NCI-H1048 (cell line): ENCODE measurements around the gene BRAT1.

Experiments used
- DNase-seq: peaks from one replicate; lab custom pipeline; 2025; lab: John Stamatoyannopoulos, UW

Gene BRAT1

DNA sequence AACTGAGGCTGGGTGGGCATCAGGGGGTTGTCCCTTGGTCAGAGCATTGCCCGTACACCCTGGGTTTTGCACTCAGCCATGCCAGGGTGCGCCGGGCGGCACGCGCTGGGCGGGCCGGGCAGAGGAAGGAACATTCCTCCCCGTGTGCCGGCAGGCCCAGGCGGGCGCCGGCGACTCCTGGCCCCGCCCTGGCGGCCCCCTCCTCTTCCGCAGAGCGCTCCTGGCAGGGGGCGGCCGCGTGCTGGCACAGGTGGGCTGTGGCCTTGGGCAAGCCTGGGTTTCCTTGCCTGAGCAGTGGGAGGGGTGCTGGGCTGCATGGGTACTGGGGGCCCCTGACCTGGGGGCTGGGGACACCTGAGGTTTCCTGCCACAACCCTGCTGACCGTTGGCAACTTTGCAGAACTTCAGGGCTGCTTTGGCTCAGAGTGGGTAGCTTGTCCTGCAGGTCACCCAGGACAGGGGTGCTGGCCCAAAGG is 31.8 kb downstream of the BRAT1 start:
- DNase-seq, result no peak

DNA sequence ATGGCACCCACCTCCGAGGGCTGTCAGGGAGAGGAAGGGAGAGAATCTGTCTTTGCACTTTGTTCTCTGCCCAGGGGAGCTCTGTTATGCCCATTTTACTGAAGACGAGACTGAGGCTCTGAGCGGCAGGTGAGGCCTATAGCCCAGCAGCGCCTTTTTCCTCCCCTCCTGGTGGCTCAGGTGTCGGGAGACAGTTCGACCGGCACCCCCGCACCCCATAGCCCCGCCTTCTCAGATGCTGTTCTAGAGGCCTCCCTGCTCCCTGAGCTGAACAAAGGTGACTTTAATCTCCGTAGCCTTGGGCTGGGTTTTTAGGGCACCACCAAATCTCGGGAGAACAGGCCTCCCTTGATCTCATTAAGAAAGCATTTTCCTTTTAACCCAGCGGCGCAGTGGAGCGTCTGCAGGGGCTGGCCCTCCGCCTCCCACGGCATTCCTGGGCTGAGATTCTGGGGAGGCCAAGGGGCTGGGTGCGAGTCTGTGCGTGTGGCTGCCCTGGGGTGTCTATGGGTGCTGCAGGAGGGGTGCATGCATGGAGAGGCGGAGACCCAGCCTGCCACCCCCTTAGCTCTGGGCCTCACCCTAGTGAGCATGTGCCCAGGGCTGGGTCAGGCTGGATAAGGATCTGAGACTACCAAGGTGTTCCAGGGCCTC is 32.4 kb downstream of the BRAT1 start:
- DNase-seq, result no peak

DNA sequence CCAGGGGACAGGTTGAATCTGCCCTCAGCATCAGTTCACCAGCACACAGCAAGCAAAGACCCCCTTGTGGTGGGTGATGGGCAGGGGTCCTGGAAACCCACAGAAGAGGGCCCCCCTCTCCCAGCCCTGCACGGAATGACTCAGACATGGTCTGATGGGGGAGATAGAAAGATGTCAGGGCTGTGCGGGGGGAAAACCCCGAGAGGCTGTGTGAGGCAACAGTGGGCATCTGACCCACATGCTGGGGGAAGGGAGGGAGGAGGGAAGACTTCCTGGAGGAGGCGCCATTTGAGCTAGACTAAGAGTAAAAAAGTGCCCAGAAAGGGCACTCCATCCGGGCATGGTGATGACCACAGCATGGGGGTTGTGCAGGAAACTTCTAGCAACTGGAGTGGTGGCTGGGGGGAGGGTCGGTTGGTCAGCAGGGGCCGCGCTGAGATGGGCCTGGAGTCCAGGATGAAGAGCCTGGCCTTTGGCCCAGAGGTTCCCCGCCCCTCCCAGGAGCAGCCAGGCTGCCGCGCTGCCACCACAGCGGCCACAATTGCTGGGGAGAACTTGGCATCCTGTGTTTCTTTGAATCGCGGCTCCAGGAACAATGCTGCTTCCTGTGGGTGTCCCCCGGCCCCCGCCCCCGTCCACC is 33.3 kb downstream of the BRAT1 start:
- no peak for DNase-seq

DNA sequence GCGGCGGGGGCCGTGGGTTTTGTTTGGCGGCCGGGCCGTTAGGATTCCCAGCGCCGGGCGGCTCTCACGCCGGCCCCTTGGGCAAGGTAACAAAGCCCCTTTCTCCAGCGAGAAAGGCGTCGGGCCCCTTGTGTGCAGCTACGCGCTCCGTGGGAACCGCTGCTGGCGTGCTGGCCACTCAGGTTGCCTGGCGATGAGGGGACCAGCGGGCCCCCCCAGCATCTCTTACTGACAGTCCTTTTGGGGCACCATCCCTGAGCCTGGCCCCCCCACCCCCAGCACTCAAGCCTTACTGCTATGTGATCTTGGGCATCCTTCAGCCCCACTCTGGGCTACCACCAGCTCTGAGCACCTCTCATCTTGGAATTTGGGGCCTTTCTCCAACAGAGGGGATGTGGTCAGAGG is 34.0 kb downstream of the BRAT1 start:
- no peak for DNase-seq

DNA sequence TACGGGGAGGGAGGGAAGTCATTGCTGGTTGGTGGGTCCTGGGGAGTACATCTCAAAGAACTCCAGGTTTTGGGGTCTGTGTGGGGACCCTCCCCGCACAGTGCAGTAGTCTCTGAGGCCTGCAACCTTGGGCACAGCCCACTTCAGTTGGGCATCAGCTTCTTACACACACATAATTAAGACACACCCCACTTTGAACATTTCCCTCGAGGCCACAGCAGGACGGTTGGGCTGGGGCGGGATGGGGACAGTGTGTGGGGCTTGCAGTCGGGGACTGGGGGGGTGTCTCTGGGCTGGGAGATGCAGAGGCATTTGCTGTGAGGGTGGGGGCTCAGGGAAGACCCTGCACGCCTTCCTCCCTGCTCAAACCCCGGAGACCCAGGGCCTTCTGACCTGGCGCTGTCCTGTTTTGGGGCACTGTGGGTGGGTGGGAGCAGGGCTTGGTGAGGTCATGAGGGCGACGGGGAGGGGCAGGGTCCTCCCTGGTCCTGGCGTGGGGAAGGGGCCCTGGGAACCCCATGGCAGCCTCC is 34.5 kb downstream of the BRAT1 start:
- DNase-seq, result no peak

DNA sequence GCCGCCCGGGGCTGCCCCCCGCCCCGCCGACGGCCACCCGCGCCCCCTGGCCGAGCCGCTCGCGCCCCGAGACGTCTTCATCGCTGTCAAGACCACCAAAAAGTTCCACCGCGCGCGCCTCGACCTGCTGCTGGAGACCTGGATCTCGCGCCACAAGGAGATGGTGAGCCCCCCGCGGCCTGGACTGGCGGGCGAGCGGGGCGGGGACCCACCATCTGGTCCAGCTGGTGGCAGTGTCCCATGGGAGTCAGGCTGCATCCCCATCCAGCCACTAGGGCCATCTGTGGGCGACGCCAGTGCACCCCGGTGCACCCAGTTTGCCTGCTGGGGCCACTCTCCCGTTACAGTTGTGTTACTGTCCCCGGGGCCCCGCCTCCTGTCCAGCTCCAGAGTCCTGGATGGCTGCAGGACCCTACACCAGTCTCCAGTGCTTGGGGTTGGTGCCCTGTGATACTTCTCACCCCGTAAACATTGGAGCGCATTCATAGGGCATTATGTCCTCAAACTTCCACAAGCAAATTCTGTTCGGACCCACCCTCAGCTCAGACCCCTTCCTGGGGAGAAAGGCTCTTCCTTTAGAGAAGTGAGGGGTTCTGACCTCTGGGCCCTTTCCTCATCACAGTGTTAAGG is 35.1 kb downstream of the BRAT1 start:
- no peak for DNase-seq

DNA sequence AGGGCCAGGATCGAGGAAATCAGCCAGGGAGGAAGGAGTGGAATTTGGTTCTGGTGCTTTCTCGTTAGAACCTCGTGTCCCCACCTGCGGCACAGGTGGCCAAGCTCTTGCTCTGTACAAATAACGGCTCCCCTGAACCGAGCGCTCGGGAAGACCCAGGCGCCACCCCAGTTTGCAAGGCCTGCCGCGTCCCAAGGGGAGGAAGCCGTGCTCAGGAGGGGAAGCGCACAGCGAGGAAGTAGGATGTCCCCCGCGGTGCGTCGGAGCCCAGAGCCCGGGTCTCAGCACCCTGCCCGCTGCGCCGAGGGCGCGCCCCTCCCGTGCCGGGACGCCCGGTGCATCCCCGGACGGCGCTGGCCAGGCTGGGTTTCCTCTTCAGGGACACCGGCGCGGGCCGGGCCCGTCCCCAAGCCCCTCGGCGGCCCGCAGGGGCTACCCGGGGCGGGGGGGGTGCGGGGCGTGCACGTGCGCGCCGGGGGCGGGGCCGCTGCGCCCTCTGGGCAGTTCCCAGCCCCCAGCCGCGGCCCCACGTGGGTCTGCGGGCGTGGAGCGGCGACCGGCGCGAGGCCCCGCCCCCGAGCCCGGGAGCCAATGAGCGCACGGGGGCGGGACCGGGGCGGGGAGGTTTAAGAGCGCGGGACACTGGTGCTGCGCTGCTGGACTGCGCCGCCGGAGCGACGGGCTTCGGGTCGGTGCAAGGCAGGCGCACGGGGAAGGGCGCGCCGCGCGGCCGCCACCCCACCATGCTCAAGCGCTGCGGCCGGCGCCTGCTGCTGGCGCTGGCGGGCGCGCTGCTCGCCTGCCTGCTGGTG is 36.0 kb downstream of the BRAT1 start, which contains the start of gene LFNG:
TSS of gene LFNG (plus strand) at position 656 of the 812 bp plus-strand sequence. CDS start at position 744, 88 bp downstream.
- DNase-seq, result peak; percentile 62

DNA sequence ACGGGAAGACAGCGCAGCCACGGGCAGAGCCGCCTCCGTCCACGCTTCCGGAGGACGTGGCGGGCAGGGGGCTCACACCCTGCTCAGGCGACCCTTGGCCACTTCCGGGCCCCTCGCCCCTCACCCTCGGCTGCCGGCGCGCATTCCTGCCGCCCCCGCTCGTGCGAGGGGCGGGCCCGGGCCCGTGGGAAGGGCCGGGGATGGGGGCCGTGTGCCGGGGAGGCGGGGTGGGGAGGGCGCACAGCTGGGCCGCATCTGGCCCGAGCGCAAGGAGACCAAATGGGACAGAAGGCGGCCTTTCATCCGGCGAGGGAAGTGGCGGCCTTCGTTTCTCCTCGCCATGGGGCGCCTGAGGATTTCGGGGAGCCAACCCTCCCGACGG is 36.6 kb downstream of the BRAT1 start:
- no peak for DNase-seq

DNA sequence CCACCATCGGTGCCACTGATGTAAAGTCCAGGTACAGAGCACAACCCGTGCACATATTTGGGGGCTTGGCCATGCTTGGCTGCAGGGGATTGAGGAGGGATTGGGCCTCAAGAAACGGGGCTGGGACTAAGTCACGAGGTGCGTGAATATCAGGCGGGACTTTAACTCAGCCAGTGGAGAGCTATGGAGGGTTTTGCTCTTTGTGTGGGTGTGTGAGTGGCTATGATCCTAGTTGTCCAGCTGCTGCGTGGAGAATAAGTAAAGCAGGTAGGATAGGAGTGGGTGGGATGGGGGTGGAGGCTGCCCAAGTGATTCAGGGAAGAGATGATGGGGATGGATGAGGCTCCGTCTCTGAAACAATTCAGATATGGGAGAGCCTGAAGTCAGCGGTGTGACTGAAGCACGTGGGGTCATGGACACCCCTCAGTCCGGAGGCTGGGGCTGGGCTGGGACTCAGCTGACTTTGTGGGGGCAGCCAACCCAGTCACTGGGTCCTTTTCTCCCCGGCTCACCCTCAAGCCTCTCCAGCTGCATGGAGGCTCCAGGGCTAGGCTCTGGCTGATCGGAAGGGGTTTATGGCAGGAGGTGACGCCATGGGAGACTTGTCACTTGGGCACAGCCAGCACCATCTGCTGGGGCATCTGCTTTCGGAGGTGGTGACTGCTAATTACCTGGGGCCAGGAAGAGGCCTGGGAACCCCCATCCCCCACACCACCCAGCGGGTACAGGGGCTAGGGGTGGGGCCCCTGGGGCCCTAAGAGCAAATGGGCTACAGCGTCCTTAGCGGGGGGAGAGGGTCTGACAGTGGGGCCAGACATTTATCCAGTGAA is 37.4 kb downstream of the BRAT1 start:
- DNase-seq, result no peak

DNA sequence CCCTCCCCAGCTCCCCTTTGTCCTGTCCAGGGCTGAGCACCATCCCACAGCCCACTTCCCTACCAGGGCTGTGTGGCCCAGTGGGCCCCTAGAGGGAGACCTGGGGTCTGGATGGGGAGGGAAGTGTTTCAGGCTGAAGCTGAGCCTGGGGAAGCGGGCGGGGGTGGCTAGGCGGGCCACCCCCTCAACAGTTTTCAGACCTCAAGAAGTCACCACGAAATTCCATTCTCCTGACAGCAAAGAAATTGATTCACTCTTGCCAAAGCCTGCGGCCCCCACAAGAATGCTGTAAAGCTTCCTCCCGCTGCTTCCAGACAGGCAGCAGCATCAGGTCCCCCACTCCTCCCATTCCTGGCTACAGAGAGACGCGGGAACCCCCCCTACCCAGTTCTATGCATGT is 38.3 kb downstream of the BRAT1 start:
- DNase-seq, result no peak

DNA sequence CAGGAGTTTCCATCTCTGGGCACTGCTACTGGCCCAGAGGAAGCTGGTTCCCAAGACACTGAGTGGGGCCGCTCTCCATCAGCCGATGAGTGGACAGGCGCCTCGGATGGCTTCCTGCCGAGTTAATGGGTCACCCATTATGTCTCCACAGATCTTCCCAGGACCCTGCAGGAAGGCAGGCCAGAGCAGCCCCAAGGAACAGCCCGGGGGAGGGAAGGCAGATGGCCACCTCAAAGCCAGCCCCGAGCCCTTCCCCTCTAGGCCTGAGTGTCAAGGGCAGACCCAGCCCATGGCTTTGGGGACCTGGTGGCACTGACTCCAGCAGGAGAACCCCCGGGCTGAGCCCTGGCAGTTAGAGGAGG is 39.1 kb downstream of the BRAT1 start:
- no peak for DNase-seq

DNA sequence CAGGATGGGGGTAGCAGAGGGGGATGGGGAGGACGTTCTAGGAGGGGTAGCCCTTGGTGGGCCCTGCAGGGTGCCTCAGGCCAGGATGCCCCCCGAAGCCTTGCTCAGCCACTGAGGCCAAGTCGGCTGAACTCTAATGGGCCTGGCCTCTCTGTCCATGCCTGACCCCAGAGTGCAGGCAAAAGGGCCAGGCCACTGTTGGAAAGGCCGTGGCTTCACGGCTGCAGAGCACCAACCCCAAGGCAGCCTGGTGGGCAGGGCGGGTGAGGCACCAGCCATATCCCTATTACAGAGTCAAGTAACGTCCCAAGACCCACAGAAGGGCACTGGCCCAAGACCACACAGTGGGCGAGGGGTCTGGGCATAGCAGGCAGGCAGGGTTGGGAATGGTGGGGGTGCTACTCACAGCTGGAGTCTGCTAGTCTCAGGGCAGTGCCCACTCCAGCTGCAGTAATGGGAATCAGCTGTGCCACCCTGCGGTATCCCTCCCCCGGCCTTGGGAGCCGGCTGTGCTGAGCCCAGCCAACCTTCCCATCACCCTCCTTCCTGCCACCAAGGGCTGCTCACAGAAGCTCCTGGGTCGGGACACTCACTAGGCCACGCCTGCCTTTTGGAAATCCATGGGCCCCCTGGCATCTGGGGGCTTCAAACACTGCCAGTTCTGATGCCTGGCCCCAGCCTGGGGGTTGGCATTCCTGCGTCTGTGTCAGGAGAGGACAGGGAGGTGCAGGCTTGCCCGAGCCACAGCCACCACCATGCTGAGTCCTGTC is 39.7 kb downstream of the BRAT1 start:
- no peak for DNase-seq

DNA sequence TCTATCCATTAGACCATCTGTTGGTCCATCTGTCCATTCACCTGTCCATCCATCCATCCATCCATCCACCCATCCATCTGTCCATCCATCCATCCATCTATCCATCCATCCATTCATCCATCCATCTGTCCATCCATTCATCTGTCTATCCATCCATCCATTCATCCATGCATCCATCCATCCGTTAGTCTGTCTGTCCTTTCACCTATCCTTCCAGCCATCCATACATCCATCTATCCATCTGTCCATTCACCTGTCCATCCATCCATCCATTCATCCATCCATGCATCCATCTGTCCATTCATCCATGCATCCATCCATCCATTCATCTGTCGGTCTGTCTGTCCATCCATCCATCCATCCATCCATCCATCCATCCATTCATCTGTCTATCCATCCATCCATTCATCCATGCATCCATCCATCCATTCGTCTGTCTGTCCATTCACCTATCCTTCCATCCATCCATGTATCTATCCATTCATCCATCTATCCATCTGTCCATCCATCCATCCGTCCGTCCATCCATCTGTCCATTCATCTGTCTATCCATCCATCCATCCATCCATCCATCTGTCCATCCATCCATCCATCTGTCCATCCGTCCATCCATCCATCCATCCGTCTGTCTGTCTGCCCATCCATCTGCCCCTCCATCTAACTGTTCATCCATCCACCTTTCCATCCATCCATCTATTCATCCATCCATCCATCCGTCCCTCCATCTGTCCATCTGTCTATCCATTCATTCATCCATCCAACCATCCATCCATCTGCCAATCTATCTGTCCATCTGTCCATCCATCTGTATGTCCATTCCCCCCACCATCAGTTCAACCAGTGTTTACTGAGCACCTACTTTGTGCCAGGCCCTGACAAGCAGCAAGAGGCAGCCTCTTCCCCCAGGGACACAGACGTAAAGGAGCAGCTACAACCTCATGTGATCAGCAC is 40.6 kb downstream of the BRAT1 start:
- DNase-seq, result no peak

DNA sequence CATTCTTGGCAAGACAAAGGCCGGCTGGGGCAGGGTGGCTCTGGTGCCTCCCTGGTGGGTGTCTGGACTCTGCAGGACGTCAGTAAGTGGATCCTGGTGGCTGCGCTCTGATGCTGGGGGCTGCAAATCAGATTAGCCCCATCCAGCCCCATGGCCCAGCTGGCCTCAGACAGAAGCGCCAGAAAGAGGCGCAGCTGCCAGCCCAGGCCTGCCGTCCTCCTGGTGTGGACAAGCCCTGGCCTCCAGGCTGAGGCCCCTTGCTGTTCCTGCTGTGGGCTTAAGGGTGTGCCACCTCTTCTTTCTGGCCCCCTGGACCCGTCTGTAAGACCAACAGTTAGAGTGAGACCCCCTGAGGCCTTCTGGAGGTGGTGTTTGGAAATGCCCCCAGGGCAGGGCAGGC is 41.6 kb downstream of the BRAT1 start:
- no peak for DNase-seq

DNA sequence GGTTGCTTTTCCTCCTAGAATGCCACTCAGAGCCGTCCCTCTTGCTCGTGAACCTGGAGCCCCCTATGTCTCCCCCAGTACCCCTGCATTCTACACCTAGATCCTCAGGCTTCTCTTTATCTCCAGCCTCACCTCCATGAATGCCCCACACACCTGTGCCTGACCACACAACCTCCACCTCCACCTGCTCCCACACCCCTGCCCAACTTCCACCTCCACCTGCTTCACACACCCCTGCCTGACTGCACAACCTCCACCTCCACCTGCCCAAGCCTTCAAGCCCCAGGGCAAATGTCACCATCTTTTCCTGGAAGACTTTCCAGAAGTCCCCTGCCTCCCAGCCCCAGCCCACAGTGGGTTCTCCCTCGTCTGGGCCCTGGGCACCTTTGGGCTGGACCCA is 42.6 kb downstream of the BRAT1 start:
- DNase-seq, result no peak

DNA sequence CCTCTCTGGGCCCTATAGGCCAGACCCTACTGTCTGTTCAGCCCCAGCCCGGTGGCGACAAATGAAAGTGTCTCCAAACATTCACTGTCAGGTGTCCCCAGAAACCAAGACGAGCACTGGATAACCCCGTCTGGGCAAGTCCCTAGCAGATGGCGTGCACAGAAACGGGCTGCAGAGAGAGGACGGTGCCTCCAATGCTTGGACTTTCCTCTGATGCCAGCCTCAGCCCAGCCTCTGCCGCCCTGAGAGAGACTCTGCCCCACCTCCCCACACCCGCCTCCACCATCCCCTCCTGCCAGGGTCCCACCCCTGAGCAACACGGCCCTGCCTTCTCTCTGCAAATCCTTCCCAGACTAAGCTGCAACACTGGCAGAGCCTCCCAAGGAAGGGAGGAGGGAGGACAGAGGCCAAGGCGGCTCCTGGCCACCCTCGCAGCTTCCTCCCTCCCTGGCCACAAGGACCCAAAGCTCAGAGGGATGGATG is 43.1 kb downstream of the BRAT1 start:
- DNase-seq, result no peak

DNA sequence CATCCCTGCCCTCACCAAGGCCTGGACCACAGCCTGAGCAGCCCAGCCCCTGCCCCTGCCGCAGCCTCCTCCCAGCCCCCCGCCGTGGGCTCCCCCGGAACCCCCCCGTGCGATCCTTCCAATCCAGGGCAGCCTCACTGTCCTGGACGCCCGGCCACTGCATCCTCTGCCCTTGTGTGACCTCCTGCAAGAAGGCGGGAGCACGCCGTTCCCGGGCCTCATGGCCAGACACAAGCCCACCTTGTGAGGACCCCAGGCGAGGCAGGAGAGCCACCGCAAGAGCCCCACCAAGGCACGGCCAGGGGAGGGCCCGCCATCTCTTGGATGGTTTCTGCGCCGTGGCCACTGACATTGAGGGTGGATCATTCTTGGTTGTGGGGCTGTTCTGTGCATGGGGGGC is 43.6 kb downstream of the BRAT1 start:
- no peak for DNase-seq

DNA sequence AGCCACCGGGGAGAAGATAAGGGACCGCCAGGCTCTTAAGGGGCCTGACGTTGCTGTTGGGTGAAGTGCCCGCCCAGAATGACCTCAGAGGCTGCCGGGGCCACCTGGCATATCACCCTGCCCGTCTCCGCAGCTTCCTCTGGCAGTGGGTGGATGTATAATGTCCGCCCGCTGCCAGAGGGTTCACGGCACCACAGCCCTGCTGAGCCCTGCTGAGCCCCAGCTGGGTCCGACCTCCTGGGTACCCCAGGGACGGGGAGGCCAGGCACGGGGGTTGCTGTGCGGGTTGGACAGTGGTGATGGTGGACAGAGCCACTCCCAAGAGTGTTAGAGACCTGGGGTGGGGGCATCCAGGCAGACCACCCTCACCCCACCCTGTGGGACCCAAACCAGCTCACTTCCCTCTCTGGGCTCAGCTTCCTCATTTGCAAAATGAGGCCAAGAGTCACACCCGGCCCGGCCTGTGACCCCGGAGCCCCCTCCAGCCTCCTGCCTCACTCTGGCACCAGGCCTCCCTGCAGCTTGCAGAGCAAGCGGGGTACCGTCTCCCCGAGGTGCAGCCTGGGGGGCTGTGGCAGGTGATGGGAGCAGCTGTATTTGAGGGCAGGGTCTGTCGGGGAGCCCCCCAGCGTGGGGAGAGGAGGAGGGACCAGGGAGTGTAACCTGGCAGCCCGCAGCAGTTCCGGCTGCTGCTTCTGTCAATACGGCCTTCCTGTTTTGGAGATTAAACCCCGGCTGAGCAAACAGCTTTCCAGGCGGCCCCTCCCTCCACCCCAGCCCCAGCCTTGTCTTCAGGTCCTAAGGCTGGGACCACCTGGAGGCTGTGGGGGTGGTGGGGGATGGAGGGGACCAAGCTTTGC is 44.2 kb downstream of the BRAT1 start:
- no peak for DNase-seq
